K562 (cell line): ENCODE measurements around the gene TTLL3. TPM values are rescaled to one million over a fixed set of nuclear protein-coding genes. Genes with fewer than 3 reads are reported as not detected.

ENCODE experiments used
- ARHGAP35 ChIP-seq: fragments of 450-650 bp; IDR thresholded peaks from 2 replicates; pipeline ENCODE4 v1.6.1; 2018; ENCODE audit not compliant: partially characterized antibody
- ATF2 ChIP-seq: sonication (generic); formaldehyde crosslinking; IDR thresholded peaks from 2 replicates; pipeline ENCODE4 v1.8.1; 2022; ENCODE audit warnings: missing genetic modification reagents
- ATF3 ChIP-seq, 2 experiments: fragments of 450-650 bp in 1 of 2; sonication (generic) in 1 of 2; formaldehyde crosslinking in 1 of 2; IDR thresholded peaks in 1 of 2; conservative IDR thresholded peaks in 1 of 2; 2 replicates each; pipeline versions ENCODE4 v1.6.1 to v1.8.1; 2016 to 2023; ENCODE audit warnings: mild to moderate bottlenecking in 2 of 2, moderate library complexity in 2 of 2, inconsistent platforms in 1 of 2, missing genetic modification reagents in 1 of 2
- DEAF1 ChIP-seq: fragments of 450-650 bp; formaldehyde crosslinking; IDR thresholded peaks from 2 replicates; pipeline ENCODE4 v1.4.0; 2020; ENCODE audit warnings: mild to moderate bottlenecking, moderate library complexity
- EZH2 ChIP-seq: IDR thresholded peaks from 2 replicates; pipeline ENCODE4 v1.6.1; 2012; ENCODE audit warnings: low read depth, mild to moderate bottlenecking, inconsistent platforms, low read length, borderline replicate concordance
- HMG20B ChIP-seq: fragments of 250-450 bp; sonication (Bioruptor Pico); IDR thresholded peaks from 2 replicates; pipeline ENCODE4 v1.5.0; 2021; ENCODE audit warnings: mild to moderate bottlenecking
- KDM5B ChIP-seq: fragments of 200-600 bp; sonication (generic); IDR thresholded peaks from 2 replicates; pipeline ENCODE4 v1.6.1; 2012; ENCODE audit warnings: low read depth, mild to moderate bottlenecking, moderate library complexity, low read length, control low read depth, inconsistent platforms; ENCODE audit not compliant: insufficient replicate concordance
- MEF2A ChIP-seq: IDR thresholded peaks from 2 replicates; pipeline ENCODE4 v1.6.1; 2011; ENCODE audit warnings: low read depth, mild to moderate bottlenecking, low read length, moderate library complexity; ENCODE audit not compliant: control insufficient read depth
- MEIS2 ChIP-seq: fragments of 450-650 bp; IDR thresholded peaks from 2 replicates; pipeline ENCODE4 v1.6.1; 2014; ENCODE audit warnings: mild to moderate bottlenecking; ENCODE audit not compliant: partially characterized antibody
- NR0B1 ChIP-seq: fragments of 450-650 bp; IDR thresholded peaks from one replicate; pipeline ENCODE4 v1.6.1; 2018; ENCODE audit warnings: mild to moderate bottlenecking, moderate library complexity; ENCODE audit not compliant: partially characterized antibody
- POLR2A ChIP-seq: fragments of 450-650 bp; conservative IDR thresholded peaks from 2 replicates; pipeline ENCODE4 v1.6.1; 2016
- RBM34 ChIP-seq: fragments of 200-400 bp; formaldehyde crosslinking; IDR thresholded peaks from 2 replicates; pipeline ENCODE4 v1.6.1; 2018; ENCODE audit warnings: low read length, borderline replicate concordance; ENCODE audit not compliant: insufficient read depth
- RNF219 ChIP-seq: fragments of 250-450 bp; sonication (Bioruptor Pico); IDR thresholded peaks from 2 replicates; pipeline ENCODE4 v1.5.0; 2022; ENCODE audit warnings: mild to moderate bottlenecking
- SIN3B ChIP-seq: fragments of 450-650 bp; IDR thresholded peaks from 2 replicates; pipeline ENCODE4 v1.6.1; 2017; ENCODE audit warnings: low read depth, mild to moderate bottlenecking, moderate library complexity
- SIX5 ChIP-seq, 2 experiments: IDR thresholded peaks; 2 replicates each; pipeline ENCODE4 v1.6.1; 2011; ENCODE audit warnings: low read length in 2 of 2, borderline replicate concordance in 1 of 2, low read depth in 1 of 2, mild to moderate bottlenecking in 1 of 2, moderate library complexity in 1 of 2; ENCODE audit not compliant: insufficient read depth in 1 of 2
- TEAD2 ChIP-seq: fragments of 450-650 bp; IDR thresholded peaks from 2 replicates; pipeline ENCODE4 v1.6.1; 2016; ENCODE audit warnings: missing genetic modification characterization, control low read depth, missing compliant biosample characterization
- TRIM28 ChIP-seq: fragments of 450-650 bp; IDR thresholded peaks from 2 replicates; pipeline ENCODE4 v1.6.1; 2017
- U2AF2 ChIP-seq: fragments of 200-400 bp; formaldehyde crosslinking; optimal IDR thresholded peaks from 2 replicates; pipeline ENCODE3; 2017; ENCODE audit warnings: low read depth, mild to moderate bottlenecking, low read length
- XRCC3 ChIP-seq: fragments of 450-650 bp; IDR thresholded peaks from 2 replicates; pipeline ENCODE4 v1.6.1; 2017; ENCODE audit warnings: mild to moderate bottlenecking, moderate library complexity
- ZNF57 ChIP-seq: fragments of 450-650 bp; formaldehyde crosslinking; IDR thresholded peaks from 2 replicates; pipeline ENCODE4 v1.4.0; 2020; ENCODE audit warnings: mild to moderate bottlenecking, moderate library complexity
- polyA plus RNA-seq, 8 experiments: library from polyadenylated mRNA; depleted of rRNA in 4 of 8; stranded (reverse) in 5 of 8; unstranded in 3 of 8; fragments of >200 nt; fragmentation: Nextera tagmentation in 2 of 8; fragmentation: Illumina TruSeq in 1 of 8; extraction: Ambion mirVana in 2 of 8; extraction: Trizol in 1 of 8; gene quantifications; 2 replicates each; pipeline versions ENCODE4 v1.2.1 to v1.2.3, GENCODE V29; 2011 to 2014; ENCODE audit warnings: inconsistent platforms in 1 of 8, missing spikeins in 1 of 8
- total RNA-seq, 7 experiments: library from RNA; depleted of rRNA in 6 of 7; stranded (reverse); fragments of >200 nt in 6 of 7; fragmentation: Illumina TruSeq in 2 of 7; extraction: Trizol in 2 of 7; gene quantifications; 2 replicates each; pipeline versions ENCODE4 v1.2.1 to v1.2.3, GENCODE V29; 2011 to 2021; ENCODE audit warnings: low replicate concordance in 1 of 7

Gene TTLL3
- total and polyA plus RNA-seq, 9 of the 15 experiments (the other 6 are each of a cell fraction or from before 2014, with no cell fraction given): 8.9 to 106 (median 33.2) TPM

- no peak for TF ChIP-seq U2AF2
- TF ChIP-seq TRIM28: no peak
- TF ChIP-seq KDM5B: peak; percentile 79
- TF ChIP-seq MEF2A: no peak
- no peak for TF ChIP-seq RNF219 (CRISPR knock-in tag)
- no peak for TF ChIP-seq ZNF57 (CRISPR knock-in tag)
- no peak for TF ChIP-seq TEAD2 (tag)
- TF ChIP-seq ATF3 (IDR thresholded peaks at IDR 0.05): no peak
- no peak; the same call in 1 of the 2 replicates for TF ChIP-seq ATF3 (CRISPR knock-in tag; conservative IDR thresholded peaks at IDR 0.05)
- TF ChIP-seq EZH2: no peak
- TF ChIP-seq XRCC3: no peak
- TF ChIP-seq SIN3B: no peak
- no peak for TF ChIP-seq HMG20B
- TF ChIP-seq RBM34: no peak
- TF ChIP-seq DEAF1 (CRISPR knock-in tag): no peak
- TF ChIP-seq ATF2 (CRISPR knock-in tag): no peak
- peak; percentile 79 for TF ChIP-seq MEIS2
- no peak for TF ChIP-seq SIX5 (IDR thresholded peaks at IDR 0.05; ENCODE audit: borderline replicate concordance in 1 of 2, insufficient read depth in 1 of 2, low read depth in 1 of 2, low read length in 2 of 2)
- TF ChIP-seq NR0B1: no peak
- no peak for TF ChIP-seq ARHGAP35
- peak; percentile 94 for TF ChIP-seq POLR2A
Observed at GRCh38 chr3:9843715-9844438, 33.8 kb downstream of the TTLL3 start, which contains the start of gene RPUSD3 (continued).
